Activated CD4-positive, alpha-beta T cell treated with anti-CD3 and anti-CD28 coated beads, Interleukin-2, amount 50 U/mL, for 1 hour (primary cell): ENCODE measurements around the gene TCF12.

Experiments
- DNase-seq: peaks from one replicate; pipeline ENCODE4 v3.0.0-alpha.2; 2020

The TCF12 gene

DNA sequence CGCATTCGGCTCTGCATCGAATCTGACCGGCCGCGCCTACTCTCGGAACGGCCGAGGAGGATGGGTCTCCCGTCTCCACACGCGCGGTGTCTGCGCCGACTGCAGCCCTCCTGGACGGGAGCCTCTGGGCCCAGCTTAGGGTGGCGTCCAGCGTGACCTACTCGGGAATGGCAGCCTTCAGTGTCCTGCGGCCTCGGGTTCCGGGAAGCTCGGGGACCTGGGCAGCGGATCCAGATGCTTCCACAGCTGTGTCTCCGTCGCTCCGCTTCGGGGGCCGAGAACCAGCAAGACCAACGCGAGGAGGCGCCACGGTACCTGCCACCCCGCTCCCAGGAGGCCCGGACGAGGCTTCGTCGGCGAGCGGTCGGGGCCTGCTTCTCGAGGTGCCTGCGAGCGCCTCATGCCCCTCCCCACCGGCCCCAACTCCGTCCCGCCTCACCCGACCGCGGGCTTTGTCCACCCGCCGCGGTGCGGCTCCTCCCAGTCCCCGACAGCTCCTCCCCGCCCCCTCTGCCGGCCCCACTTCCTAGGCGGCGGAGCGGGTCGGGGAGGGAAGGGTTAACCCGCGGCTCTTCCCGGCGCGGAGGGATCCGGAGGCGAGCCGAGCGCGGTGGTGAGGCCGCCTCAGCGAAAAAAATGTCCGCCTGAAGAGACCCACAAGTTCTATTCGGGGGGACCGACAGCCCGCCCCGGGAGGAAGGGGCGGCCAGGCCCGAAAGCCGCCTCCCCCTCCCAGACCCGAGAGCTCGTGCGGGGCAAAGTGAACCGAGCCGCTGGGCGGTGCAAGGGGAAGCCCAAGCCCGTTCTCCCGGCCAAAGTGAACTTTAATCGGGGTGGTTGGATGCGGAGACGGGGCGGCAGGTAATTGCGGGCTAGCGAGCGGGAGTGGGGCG is at the start of gene TCF12:
TCF12 (plus strand) TSS at position 599 of the 893 bp plus-strand sequence. CDS start 1,270 bp downstream, outside the sequence.
- peak; percentile 87 for DNase-seq

DNA sequence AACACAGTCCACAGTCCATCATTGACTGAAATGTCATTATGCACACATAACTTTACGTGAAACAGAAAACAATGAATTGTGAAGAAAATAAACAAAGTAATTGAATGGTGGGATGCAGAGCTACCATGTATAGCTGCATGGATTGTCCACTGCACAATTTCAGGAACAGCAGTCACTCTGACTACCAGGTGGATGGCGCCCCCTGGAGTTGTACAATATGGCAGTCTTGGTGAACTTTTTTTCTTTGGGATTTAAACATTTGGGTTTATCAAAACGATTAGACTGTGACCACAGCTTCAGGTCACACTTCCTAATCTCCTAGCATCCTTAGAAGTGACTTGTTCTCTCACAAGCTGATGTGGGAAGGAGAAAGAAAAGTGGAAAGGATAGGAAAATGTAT is 48.9 kb upstream of the TCF12 start:
- no peak for DNase-seq

DNA sequence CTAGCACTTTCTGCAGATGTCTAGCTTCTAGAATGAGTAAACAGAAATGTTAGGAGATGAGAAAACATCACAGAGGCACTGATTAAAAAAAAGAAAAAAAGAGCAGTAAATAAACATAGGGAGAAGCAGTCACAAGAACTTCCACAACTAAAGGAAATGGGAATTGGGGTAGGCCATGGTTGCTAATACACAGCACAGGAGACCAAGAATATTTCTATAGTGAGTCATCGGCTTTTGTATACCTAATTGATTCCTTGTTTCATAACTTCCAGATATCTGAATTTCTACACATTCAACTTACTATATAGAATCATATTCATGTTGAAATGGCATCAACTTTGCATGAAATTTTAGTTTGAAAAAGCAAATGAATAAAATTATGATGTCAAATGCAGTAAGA is 47.3 kb upstream of the TCF12 start:
- DNase-seq: no peak

DNA sequence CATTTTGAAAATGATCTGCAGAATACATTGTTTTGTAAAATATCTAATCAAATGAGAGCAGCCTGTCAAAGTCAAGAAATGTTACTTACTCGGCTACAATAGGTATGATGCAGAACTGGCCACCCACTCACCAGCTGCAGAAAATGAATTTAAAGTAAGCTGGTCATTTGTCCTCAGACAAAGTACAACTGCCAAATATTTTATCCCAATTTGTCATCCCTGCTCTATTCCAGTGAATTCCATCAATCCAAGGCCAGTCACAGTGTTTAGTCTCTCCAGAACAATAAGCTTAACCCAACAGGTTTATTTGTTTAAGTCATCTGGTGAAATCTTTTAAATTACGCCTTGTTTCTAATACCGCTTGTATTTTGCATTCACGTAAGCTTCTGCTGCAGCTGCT is 46.6 kb upstream of the TCF12 start:
- DNase-seq: no peak

DNA sequence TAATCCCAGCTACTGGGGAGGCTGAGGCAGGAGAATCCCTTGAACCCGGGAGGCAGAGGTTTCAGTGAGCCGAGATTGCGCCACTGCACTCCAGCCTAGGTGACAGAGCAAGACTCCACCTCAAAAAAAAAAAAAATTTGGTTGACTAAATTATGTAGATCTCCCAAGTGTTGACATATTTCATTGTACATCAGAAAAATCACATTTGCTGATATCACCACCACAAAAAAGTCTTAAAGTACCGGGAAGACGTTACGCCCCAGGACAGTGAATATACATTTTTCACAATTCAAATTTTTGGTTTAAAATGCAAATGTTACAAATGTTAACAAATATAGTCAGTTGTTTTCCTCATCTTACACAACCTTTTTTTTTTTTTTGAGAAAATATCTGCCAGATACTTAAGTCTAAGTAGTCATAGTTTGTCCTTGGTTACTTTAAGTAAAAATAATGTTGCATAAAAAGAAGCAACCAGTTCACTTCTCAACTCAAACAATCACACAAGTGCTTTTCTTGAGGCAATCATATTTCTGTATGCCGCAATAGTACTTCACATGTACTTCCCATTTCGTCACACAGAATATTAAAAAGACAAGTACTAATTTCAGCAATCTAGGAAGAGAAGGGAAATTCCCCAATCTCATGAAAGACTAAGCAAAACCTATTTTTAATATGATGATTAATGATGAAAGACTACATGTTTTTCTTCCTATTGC is 41.0 kb upstream of the TCF12 start:
- DNase-seq: no peak

DNA sequence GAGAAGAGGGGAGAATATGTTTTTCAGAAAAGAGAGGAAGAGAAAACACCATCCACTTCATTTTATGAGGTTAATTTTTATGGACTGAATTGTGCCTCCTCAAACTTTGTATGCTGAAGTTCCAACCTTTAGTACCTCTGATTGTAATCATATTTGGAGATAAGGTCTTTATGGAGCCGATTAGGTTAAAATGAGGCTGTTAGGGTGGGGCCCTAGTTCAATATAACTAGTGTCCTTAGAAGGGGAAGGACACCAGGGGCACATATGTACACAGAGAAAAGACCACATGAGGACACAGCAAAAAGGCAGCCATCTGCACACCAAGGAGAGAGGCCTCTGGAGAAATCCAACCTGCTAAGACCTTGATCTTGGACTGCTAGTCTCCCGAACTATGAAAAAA is 38.9 kb upstream of the TCF12 start:
- DNase-seq: no peak

DNA sequence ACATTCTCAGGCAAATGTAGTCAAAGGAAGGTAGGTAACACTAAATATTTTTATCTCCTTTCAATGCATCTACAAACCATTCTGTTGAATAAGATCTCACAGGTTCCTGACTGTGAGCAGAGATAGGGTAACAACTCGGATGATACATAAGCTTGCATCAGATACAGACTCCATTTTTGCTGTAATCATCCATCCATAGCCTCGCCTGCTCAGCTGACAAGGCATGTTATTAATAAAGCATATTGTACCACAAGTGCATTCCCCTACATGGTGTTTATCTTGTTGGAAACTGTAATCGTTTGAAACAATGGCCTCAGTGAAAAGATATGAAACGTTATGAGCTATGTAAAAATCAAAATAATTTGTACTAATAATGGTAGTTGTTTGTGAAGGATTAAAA is 35.4 kb upstream of the TCF12 start:
- no peak for DNase-seq

DNA sequence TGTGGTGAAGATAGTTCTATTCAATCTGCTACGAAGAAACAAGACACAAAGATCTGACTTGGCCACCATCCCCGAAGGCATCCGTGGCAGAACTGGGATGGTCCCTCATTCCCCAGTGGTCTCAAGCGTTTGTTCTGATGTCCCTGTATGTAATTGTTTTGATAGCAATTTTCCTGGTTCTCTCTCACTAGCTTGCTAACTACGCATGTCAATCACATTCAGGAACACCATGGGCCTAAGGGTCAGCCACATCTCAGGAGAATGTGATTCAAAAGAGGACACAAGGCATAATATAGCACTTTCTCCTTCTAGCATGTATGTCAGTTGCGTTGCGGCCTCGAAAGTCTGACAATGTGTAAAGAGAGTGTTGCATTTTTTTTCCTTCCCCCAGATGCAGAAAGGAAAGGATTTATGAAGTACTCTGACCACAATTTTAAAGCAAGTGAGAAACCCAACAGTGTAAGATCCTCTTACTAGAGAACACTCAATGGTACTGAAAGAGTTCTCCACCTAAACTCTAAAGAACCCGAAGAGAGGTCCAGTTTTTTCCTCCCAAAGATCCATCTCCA is 32.0 kb upstream of the TCF12 start:
- no peak for DNase-seq

DNA sequence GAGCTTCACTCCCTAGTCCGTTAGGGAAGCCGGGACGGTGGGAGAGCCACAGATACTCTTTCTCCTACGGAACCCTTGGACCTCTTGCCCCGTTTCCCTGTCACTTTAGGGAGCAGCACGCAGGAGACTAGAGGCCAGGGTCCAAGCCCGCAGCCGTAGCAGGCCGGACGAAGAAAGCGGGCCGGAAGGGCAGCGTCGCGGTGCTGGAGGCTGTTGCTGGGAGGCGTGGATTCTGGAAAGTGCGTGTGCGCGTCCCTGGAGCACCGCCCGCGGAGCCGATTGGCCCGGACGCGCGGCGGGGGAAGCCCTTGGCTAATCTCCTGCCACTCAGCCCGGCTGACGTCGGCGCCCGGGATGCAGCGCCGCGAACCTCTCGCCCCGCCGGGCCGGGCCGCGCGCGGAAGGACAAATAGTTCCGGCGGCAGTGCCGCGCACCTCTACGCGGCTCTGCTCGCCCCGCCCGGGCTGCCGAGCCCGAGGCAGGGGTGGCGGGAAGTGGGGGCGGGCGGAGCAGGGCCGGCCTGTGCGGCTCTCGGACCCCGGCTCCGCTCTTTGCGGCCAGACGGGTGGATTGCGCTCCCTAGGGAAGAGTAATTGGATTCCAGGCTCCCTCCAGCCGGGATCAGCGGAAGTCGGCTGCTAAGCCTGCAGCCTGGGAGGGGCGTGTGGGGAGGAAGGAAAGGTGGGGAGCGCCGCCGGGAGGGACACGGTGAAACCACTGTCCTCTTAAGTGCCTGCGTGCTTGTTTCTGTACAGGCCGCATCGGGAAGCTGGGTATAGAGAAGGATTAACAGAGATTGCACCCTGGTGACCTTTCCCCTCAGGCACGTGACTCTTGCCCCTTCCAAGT is 31.3 kb upstream of the TCF12 start:
- peak; percentile 75 for DNase-seq

DNA sequence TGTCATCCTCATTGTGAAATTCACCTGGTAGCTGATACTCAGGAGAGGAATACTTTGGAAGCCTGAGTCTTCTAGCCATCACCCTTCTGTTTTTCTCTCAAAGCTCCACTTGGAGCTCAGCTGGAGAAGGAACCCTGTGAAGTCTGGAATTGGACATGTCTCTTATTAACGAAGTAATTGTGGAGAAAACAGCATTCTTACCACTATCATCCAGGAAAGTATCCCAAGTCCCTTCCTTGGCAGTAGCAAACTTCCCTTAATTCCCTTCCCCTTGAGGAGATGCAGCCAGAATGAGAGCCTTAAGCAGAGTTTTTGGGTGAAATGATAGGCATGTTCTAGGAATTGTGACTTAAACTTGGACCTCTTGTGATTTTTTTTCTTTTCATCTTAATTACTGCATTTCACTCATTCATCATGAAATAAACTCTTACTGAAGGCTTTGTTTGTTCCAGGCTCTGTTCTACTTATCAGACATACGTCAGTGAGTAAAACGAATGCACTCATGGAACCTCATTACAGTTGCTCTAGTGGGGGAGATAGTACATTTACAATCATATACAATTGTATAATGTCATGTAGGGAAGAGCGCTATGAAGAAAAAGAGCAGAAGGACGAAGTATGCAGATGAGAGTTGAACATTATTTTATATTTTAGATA is 30.5 kb upstream of the TCF12 start:
- DNase-seq: no peak

DNA sequence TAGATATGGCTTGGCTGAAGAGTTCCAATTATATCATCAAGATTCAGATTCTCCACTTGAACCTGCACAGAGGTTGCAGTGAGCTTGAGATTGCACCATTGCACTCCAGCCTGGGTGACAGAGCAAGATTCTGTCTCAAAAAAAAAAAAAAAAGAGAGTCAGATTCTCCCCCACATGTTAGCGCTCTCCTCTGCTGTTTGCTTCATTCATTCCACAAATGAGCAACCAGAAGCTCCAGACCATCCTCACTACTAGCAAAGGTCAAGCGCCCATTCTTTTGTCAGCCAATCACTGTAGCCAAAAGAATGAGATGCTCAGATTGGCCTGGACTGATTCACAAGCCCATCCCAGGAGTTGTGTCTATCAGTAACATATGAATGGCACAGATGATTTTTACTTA is 28.4 kb upstream of the TCF12 start:
- DNase-seq: no peak

DNA sequence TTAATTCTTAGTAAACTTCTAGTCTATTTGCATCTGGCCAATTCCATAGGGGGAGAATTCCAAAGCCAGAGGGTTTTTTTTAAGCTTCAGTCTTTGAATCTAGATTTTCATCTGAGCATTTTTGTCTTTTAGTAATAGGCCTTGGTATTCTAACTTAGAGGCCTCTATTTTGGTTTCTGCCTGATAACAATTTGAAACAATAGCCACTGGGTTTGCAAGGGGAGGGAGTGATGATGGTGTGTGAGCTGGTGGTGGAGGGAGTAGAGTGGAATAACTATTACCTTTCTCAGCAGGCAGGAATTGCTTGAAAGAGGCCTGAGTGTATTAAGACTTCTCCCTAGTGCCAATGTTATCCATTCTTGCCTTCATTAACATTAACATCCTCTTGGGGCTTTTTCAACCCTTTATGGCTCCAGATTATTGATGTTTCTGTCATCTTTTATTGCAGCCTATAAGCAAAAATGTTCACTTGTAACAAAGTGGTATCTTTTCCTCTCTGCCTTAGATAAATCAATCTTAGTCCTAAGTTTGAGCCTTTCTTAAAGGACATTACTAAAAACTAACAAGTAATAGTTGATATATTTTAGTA is 26.5 kb upstream of the TCF12 start:
- DNase-seq: no peak

DNA sequence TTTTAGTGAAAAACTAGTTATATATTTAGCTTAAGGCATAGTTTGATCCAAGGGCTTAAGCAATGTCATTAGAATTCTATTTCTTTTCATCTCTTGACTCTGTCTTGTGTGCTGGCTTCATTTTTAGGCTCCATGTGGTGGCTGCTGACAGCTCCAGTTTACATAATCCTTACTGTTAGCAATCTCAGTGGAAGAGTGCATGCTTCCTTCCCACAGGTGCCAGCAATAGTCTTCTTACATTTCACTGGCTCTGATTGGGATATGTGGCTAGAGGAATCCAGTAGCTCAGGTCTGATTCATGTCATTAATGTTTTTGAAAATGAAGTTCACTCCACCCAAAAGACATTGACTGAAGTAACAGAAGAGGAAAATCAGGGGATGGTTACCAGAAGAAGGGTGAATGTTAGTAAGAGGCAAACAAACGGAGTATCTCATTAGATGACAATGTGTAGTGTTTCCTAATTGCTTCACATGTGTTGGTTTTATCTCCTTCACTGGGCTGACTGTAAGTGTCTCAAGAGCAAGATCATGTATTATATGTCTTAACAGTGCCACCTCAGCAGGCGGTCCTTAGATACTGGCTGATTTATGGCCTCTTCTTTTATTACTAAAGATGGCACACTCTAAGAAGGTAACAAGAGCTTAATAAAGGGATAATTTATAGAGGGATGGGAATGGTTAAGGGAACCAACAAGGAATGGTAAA is 25.6 kb upstream of the TCF12 start:
- no peak for DNase-seq

DNA sequence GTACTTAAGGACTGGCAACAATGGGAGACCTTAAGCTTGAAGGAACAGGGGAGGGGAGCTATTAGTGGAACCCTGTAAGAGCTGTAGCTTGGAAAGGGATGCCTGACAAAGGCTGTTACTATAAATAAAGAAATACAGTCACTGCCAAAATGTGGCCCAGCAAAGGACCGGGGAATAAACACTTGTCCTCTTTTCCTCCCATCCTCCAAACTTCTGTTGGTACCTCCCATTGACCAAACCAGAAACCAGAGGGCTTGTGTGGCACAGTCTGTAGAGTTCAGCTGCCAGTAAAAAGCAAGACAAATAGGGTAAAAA is 25.1 kb upstream of the TCF12 start:
- no peak for DNase-seq

DNA sequence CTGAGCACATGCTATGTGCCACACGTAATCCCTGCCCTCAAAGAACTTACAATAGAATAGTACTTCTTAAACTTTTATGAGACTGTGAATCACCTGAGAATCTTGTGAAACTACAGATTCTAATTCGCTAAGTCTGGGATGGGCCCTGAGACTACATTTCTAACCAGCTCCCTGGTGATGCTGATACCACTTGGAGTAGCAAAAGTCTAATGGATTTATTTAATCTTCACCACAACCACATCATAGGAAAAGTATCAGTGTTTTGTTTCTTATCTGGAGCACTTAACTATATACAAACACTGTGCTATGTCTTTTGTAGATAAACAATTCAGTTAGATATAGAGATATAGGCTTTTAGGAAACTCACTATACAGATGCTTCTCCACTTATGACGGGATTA is 23.8 kb upstream of the TCF12 start:
- no peak for DNase-seq

DNA sequence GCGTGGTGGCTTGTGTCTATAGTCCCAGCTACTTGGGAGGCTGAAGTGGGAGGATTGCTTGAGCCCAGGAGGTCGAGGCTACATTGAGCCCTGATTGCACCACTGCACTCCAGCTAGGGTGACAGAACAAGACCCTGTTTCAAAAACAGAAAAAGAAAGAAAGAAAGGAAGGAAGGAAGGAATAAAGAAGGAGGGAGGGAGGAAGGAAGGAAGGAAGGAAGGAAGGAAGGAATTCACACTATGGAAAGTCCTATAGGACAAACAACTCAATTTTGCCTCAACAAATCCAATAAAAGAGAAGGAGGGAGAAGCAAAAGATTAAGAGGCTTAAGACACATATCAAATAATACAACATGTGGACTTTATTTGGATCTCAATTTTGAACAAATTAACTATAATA is 16.5 kb upstream of the TCF12 start:
- no peak for DNase-seq

DNA sequence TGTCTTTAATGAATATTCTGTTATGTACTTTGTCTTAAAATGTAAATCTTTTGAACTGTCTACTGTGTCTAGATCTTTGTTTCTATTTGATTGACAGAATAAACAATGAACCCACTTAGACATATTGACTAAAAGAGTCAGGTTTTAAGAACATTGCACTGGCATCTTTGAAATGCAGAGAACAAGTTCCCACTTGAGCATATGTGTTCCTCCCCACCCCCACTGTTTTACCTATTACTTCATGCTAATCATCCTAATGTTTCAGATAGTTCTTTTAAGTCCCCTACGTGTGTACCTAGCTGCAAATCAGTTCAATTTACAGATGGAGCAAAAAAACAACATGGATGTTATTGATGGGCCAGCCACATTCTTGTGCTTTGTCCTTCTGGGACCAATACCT is 11.7 kb upstream of the TCF12 start:
- no peak for DNase-seq

DNA sequence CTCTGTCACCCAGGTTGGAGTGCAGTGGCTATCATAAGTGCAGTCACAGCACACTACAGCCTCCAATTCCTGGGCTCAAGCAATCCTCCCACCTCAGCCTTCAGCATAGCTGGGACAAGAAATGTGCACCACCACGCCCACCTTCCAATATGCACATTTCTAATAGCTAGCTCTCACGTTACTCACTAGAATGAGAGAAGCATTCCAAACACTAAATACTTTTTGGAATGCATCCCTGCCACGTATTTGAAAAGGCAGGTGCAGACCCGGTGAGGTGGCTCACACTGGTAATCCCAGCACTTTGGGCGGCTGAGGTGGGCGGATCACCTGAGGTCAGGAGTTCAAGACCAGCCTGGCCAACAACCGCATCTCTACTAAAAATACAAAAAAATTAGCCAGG is 7.6 kb upstream of the TCF12 start:
- DNase-seq: no peak

DNA sequence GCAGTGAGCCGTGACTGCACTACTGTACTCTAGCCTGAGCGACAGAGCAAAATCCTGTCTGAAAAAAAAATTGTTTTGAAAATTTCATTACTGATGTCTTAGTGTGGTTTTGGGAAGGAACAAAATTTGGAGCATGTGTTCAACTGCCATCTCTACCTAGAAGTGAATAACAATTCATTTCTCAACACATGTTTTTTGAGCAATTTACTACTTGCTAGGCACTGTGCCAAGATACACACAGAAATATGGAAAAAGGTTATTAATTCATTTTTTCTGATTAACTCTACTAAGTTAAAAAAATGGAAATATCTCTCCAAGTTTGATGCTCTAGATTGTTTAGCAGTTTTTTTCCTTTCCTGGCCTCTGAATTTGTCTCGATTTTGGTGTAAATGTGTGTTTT is 5.2 kb upstream of the TCF12 start:
- no peak for DNase-seq

DNA sequence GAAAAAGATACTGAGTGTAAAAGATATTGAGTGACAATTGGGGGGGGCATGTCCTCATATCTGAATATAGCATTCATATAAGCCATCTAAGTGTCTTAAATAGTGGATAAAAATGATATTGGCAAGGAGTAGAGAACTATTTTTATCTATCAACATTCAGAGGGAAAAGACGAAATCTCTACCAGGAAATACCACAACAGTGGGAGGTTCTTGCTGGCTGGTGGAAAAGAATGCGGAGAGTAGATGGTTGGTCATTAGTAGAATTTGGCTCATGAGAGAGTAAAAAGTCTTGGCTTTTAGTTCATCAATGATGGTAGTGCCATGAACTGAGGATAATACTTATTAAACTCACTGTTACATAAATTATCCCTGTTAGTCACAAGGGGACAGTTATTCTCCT is 4.8 kb upstream of the TCF12 start:
- DNase-seq: no peak

DNA sequence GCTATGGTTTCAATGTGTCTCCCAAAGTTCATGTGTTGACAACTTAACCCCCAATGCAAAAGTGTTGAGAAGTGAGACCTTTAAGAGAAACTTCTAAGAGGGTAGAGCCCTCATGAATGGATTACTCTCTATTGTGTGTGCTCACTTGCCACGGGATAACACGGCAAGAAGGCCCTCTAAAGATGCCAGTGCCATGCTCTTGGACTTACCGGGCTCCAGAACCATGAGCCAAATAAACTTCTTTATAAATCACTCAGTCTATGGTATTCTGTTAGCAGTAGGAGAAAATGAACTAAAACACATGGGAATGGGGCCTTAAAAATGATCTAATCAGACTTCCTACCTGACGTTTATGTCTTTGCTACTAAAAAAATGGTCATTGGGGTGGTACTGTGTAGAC is 2.6 kb upstream of the TCF12 start:
- DNase-seq: no peak
